Stimulated activated CD8-positive, alpha-beta memory T cell treated with anti-CD3 and anti-CD28 coated beads, Interleukin-4, amount 100 ng/mL, for 48 hours (primary cell): ENCODE results near the gene TMEM259.

Experiments
- DNase-seq: peaks from one replicate; pipeline ENCODE4 v3.0.0-alpha.2; 2020

TMEM259 gene

DNA sequence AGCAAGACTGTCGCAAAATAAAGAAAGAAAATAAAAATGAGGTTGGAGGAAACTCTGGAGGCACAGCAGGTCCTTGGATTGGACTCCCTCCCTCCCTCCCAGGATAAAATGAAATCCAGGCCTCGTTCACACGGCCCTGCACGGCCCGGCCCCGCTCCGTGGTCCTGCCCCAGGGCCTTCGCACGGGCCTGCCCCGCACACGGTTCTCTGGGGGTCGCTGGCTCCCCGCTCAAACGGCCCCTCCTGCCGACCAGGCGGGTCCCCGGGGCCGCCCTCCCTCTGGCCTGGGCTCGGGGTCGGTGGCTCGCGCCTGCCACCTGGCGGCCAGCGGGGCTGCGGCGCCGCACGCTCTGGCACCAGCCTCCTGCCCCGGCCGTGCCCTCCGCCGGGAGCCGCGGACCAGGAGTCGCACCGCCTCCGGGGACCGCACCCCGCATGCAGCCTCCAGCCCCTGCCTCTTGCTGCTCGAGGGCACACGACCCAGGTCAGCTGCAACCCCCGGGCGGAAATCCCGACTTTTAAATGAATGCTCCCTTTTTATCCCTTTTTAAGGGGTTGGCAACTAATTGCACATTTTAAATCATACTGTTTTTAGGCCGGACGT lies 38.3 kb downstream of the TMEM259 start:
- DNase-seq = peak; percentile 86

DNA sequence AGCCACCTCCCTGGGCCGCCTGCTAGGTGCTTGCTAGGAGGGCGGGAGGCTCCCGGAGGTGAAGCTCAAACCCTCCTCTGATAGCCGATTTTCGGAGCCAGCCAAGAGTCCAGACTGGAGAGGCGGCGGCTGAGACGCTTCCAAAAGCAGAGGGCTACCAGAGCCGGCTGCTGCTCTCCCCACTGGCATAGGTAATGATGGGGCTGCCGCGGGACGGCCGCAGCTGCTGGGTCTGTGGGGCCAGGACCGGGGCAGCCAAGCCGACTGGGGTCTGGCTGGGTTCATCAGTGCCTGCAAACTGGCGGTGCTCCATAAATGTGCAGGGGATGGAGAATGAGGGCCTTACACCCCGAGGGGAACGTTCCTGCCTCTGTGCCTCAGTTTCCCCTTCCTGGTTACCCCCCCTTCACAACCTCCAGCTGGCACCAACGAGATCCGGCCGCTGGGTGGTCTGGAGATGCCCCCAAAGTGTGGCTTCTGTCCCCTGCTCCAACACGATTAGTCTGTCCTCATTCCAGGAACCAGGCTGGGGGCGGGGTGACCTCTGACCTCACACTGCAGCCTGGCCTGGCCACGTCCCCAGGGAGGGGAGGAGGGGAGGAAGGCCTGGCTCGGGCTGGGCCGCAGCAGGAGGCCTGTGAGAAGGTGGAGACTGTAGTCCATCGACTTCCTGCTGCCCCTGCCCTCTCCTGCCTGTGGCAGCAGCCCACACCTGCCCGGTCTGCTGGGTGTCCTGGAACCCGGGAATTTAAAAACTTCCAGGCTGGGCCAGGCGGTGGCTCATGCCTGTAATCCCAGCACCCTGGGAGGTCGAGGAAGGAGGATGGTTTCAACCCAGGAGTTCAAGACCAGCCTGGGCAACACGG lies 40.6 kb downstream of the TMEM259 start:
- no peak for DNase-seq

DNA sequence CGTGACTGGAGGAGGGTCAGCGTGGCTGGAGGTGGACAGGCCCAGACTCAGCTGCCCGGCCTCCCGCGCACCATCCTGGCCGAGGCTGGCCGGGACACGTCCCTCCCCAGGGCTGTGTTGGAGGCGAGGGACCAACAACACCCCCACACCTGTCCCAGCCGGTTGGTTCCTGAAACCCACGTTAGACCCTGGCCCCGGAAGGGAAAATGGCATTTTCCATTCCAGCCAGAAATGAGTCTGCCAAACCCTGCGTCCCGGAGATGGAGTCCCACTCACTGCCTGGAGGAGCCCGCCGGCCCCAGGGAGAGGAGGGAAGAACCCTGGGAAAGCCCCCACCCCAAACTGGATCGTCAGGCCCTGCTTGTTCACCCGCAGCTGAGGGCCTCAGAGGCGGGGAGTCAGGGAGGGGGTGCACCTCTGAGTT lies 41.6 kb downstream of the TMEM259 start:
- DNase-seq = no peak

DNA sequence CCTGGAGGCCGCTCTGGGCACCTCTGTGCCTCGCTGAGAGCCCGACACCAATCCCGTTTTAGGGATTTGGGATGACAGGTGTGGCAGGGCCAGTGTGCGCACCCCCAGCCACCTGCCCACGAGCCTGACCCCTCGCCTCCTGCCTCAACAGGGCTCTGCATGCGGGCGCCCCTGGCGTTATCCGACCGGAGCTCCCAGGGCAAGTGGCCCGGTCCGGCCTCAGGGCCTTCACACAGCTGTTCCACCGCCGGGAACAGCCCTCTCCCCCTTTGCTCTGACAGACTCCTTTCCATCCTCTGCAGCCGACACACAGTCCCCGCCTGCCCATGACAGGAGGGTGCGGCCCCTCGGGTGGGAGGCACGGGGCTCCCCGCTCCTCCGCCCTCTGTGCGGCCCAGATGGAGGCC lies 43.9 kb downstream of the TMEM259 start:
- no peak for DNase-seq

DNA sequence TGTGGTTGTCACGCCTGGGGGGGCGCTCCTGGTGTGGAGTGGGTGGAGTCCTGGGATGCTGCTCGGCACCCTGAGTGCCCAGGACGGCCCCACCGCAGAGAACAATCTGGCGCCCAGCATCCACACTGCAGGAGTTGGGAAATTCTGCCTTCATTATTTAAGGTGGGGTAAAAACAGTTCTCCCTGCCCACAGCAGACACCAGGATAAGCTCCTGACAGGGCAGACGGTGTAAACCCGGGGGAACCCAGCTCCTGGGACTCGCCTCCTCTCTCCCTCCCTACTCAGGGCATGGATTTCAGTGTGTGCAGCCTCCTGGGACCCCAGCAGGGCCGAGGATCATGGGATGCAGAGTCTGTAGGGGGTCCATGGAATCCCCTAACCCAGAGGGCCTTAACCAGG lies 44.4 kb downstream of the TMEM259 start:
- DNase-seq = no peak

DNA sequence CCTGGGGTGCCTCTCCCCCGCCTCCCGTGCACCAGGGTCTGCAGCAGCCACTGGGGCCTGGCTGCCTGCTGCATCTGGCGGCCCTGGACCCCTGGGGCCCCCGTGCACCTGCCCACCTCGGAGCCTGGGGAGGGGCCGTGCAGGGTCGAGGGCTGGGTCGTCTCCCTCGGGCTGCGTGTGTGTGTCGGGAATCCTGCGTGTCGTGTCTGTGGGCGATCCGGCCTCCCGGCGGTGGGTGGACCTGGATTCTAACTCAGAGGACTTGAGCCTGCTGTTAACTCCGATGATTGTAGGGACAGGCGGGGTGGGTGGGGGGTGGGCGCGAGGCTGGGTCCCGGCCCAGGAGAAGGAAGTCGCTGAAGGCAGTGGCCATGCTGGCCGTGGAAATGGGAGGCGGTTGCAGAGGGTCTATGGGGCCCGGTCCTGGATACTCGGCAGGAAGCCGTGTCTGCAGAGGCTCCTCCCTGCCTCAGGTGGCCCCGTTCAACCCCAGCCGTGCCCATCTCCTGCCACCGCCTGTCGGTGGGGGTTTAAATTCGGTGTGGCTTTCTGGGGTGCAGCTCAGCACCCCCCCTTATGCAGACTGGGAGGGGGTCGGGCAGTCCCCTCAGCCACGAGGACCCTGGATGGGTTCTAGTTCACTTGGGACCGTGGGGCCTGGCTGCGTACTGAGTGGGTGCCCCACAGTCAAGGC lies 46.2 kb downstream of the TMEM259 start:
- no peak for DNase-seq

DNA sequence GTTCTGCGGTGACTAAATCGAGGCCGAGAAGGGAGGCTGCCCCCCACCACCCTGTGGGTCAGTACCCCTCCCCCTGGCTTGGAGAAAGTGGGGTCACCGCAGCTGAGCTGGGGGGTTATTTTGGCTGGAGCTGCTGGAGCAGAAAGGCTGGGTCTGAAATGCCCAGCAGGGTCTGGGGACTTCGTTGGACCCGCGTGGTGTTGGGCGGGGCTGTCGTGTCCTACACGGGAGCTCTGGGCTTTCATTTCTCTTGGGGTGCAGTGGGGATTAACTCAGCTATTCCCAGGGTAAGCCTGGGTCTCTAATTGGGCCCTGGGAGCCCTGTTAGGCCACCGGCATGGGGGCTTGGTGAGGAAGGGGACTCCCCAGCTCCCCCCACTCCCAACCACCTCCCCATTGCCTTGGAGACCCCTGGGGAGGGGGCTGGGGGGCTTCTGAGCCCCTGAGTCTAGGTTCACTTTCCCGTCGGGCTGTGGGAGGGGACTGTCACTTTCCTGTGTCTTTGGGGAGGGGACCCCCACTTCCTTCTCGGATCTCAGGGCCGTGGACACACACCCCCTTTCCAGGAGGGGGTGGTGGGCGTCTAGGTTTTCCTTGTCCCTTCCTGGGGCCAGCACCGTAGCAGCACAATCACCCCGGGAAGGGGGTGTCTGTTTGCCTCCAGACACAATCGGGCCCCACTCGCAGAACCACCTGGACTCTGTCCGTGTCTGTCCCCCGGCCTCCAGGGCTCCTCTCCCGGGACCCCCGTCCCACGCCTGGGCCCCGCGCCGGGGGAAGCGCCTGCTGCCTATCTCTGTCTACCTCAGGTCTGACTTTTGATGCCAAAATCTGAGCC lies 47.0 kb downstream of the TMEM259 start:
- no peak for DNase-seq

DNA sequence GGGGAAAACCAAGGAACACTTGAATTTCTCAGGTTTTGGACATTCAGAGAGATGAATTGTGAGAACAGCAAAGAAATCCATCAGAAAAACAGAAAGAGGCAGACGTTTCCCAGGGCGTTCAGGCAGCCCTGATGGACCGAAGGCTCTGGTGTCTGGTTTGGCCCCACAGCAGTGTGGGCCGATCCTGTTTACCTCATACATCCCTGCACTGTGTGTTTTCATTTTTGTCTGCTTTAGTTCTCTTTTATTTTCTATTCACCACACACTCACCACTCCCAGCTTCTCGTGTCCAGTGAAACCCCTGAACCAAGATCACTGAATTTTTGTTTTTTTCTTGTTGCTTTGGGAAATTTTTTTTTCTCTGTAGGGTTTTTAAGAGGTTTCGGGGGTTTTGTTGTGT lies 48.6 kb downstream of the TMEM259 start:
- no peak for DNase-seq

DNA sequence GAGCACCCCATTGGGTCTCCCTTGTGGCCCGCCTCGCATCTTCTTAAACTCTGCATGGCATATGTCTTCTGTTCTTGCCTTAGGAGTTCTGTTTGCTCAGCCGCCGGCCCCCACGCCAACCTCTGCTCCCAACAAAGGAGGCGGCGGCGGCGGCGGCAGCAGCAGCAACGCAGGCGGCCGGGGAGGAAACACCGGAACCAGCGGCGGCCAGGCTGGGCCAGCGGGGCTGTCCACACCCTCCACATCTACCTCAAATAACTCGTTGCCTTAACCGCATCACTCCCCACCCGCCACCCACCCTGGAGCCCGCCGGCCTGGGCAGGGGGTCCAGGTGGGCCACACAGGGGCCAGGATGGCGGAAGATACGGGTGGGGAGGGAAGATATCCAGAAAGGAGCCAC lies 49.1 kb downstream of the TMEM259 start:
- no peak for DNase-seq

DNA sequence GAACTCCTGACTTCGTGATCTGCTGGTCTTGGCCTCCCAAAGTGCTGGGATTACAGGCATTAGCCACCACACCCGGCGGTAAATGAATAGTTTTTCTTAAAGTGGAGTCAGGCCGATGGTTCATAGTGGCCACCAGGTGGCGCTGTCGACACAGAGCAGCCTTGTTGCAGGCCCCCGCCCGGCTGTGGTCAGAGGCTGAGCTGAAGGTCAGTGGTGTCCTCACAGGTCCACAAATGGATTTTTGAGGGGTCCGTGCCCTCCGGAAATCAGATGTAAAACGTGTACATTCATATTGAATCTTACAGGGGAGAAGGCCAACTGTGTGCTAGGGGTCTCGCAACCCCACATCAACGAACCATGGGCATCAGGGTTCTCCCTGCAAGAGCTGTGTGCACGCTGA lies 50.2 kb downstream of the TMEM259 start:
- peak; percentile 49 for DNase-seq

DNA sequence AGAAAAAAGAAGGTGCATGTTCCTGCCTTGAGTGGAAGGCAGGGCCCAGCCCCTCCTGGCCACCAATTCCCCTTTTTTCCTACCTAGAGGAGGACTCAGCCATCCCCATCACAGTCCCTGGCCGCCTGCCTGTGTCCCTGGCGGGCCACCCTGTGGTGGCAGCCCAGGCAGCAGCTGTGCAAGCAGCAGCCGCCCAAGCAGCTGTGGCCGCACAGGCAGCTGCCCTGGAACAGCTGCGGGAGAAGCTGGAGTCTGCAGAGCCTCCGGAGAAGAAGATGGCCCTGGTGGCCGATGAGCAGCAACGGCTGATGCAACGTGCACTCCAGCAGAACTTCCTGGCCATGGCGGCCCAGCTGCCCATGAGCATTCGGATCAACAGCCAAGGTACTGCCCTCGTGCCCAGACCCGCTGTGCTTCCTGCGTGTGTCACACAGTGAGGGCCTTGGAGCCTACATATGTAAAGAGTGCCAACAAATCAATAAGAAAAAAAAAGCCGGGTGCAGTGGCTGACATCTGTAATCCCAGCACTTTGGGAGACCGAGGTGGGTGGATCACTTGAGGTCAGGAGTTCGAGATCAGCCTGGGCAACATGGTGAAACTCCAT lies 54.3 kb downstream of the TMEM259 start:
- no peak for DNase-seq

DNA sequence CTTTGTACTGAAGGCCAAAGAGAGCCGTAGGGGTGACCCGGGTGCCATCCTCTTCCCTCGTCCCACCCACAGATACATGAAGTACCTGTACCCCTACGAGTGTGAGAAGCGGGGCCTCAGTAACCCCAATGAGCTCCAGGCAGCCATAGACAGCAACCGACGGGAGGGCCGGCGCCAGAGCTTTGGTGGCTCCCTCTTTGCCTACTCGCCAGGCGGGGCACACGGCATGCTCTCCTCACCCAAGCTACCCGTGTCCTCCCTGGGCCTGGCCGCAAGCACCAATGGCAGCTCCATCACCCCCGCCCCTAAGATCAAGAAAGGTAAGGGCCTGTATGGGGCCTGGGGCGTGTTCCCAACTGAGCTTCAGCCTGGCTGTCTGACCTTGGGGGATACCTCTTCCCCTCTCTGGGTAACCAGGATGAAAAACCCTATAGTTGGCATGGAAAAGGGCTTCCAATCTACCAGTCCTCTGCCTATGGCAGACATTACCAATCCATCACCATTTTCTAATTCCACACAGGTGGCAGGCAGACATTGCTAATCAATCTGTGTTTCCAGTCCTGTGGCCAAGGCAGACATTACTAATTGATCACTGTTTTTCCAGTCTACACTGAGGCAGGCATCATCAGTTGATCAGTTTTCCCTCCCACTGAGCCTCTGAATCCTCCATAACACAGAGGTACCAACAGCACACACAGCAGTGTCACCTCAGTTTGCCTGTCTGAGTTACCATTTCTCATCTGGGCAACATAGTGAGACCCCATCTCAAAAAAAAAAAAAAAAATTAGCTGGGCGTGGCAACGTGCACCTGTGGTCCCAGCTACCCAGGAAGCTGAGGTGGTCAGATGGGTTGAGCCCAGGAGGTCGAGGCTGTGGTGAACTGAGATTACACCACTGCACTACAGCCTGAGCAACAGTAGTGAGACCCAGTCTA lies 55.9 kb downstream of the TMEM259 start:
- DNase-seq = no peak

DNA sequence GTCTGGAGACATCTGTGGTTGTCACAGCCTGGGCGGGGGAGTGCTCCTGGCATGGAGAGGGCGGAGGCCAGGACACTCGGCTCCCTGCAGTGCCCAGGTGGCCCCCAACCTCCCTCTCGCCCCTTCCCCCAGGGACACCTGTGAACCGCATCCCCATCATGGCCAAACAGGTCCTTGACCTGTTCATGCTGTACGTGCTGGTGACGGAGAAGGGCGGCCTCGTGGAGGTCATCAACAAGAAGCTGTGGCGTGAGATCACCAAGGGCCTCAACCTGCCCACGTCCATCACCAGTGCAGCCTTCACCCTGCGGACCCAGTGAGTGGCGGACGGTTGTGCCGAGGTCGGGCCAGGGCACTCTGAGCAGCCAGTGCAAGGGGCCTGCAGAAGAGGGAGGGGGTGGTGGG lies 56.8 kb downstream of the TMEM259 start:
- no peak for DNase-seq

DNA sequence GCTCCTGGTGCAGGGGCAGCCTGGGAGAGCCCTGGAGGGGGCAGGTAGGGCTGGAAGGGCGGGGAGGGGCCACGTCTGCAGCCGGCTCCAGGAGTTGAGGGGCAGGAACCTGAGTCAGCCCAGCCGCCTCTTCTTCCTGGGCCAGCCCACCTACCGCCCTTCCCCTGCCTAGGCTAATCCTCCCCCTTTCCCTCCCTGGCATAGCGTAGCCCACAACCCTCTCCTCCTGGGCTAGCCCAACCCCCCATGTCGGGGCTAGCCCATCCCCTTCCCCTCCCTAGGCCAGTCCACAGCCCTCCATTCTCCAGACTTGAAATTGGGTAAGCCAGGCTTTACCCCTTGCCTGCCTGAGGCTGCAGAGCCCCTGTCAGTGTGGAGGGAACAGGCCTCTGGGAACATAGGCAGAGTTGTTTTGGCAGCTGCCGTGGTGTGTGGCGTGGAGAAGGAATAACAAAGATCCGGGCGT lies 57.4 kb downstream of the TMEM259 start:
- DNase-seq = no peak

DNA sequence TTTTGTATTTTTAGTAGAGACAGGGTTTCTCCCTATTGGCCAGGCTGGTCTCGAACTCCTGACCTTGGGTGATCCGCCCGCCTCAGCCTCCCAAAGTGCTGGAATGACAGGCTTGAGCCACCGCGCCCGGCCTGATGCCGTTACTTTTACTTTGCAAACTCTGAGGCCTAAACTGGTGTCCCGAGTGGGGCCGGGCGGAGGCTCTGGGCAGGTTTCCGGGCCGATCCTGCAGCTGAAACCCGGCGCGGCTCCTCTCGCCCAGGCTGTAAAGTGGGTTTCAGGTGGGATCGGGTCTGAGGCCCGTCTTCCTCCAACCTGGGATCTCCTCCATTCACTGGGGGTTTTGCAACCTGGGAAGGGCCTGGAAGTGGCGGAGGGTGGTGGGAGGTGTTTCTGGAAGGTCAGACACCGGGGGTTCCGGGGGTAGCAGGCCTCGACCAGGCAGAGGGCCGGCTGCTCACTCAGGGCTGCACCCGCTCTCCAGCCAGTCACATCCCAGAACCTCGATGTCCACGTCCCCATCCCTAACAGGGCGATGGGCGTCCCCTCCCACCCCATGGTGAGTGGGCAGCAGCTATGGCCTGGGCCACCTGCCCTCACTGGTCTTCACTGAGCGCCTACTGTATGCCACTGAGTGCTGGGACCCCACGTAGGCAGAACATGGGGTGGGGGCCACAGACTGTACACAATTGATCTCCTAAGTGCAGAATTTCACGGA lies 58.1 kb downstream of the TMEM259 start:
- no peak for DNase-seq

DNA sequence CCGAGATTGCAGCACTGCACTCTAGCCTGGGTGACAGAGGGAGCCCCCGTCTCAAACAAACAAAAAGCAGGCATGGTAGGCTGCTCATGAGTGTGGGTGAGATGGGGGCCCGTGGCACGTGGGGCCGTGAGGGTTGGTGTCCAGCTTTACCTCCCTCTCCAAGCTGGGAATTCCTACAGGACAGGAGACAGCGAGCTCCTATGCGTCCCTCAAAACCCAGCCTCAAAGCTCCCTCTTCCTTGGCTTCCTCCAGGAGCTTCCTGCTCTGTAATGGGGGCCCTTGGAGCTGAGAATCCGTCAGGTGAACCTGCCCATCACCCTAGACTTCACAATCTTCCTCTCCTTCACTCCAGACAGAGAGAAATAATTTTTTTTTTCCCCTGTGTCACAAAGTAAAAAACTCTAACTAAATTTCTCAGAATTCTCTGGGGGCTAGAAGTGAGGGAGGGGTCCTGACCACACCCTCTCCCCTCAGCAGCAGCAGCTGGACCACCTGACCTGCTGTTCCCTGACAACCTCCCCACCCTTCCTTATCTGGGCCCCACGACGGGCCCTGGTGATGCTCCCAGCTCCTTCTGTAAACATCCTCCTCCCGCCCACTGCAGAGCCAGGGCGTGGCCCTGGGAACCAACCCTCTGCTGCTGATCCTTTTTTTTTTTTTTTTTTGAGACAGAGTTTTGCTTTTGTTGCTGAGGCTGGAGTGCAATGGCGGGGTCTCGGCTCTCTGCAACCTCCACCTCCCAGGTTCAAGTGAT lies 58.9 kb downstream of the TMEM259 start:
- DNase-seq = no peak

DNA sequence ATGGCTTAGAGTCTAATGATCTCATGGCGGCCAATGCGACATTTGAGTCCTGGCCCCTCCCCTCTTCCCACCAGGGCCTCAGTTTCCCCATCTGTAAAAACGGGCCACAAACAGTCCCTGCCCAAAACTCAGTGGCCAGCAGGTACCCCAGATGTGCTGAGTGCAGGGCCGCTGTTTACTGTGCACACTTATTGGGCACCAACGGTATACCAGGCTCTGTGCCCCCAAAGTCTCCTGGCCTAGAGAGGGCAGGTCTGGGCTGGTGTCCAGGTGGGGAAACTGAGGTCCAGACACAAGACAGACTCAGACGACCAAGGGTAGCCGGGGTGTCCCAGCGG lies 60.4 kb downstream of the TMEM259 start:
- no peak for DNase-seq

DNA sequence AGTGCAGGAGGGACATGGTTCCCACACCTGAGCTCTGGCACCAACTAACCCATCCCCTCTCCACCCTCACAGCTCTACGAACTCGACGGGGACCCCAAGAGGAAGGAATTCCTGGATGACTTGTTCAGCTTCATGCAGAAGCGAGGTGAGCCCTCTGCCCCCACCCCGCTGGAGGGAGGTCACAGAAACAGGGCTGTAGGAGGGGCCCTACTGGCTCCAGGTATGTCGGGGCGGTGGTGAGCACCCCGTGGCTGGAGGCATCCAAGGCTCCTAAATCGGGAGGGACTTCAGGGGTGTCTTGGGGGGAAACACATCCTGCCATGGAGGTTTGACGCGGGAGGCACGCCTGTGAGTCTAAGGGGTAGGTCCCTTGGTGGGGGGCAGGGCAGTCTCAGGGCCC lies 60.9 kb downstream of the TMEM259 start:
- DNase-seq = no peak
